ENCODE data around the gene FILIP1L.

FILIP1L gene

DNA sequence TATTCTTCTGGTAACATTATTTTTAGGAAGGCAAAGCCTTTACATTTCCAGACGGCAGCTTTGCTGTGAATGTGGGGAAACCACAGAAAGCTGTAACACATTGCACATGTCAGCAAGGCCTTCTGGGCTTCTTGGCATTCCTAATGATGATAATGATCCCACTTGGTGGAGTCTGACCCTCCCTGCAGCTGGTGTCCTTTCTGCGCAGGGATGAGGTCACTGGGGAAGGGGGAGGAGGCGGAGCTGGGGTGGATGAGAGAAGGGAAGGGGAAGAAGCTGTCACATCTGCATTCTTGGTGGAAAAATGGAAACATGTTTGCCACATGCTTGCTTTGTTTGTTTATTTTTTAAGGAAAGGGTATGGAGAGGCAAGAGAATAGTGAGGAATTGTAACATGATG, 68.6 kb downstream of the FILIP1L start:
- no peak overlapping the region for H3K4me3 ChIP-seq (ENCODE audit: low read depth, low read length)

DNA sequence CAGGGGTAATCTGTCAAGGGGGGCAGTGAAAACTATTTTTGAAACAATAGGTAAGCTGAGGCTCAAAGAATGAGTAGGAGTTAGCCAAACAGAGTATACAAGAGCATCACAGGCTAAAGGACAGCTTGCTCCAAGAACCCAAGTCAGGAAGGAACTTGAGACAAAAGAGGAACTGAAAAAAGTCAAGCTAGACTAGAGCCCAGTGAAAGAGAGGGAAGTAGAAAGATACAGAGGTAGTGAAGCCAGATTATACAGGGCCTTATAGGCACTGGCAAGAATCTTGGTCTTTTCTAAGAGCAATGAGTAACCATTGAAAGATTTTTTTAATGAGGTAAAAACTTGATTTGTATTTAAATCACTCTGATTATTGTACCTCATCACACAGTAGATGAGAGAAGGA, 69.9 kb downstream of the FILIP1L start:
- no peak overlapping the region for H3K4me3 ChIP-seq (ENCODE audit: low read depth, low read length)

GRCh38 chr3:100043271-100043670, 71.0 kb downstream of the FILIP1L start:
- no peak overlapping the region for H3K4me3 ChIP-seq (ENCODE audit: low read depth, low read length)

GRCh38 chr3:100042166-100042981, 71.9 kb downstream of the FILIP1L start:
- H3K4me3 ChIP-seq (ENCODE audit: low read depth, low read length) = no peak overlapping the region

DNA sequence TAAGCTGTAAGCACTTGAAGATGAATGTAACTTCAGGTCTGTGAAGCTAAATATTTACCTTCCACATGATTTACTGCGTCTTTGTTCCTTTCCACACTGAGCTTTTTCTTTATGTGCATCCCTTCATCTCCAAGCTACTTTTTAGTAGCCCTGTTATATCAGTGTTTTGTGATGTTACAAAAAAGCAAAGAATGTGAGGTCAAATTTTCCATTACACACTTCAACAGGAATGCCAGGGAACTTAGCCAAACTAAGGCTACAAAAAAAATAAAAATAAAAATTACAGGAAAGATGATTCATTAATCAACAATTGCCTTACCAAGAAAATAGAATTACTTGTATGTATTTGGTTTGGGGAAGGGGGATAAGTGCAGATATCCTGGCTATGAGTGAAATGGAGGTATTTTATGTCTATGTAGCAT, 73.0 kb downstream of the FILIP1L start:
- H3K4me3 ChIP-seq (ENCODE audit: low read depth, low read length) = no peak overlapping the region

DNA sequence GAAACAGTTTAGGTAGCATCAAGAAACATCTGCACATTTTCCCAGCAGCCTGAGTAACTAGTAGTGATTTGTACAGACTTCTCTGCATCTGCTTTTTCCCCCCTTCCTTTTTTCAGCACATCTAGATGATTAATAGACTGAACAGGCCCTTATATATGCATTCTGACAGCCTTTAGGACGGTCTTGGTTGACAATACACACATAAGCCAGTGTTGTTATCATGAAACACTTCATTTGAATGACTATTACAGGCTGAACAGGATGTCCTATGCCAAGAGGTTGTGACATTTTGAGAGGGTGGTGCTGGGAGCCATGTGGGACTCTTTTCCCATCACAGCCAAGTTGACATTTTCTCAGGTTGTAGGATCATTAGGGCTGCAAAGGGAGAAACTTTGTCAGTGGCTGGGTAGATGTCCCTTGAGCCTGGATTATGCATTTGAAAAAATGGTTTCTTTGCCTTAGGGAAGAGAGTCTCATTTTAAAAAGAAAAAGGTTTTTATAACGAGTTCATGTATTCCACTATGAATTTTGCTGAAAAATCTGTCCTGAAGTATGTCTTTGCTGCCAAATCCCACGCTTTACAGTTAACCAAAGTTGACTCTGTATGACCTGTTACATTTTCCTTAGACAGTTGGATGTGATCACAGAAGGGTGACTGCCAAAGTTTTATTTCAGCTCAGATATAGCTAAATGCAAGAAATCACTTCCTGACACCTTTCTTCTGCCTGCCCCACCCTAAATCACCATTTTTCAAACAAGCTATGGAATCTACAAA, 73.7 kb downstream of the FILIP1L start:
- H3K4me3 ChIP-seq (ENCODE audit: low read depth, low read length) = no peak overlapping the region

- H3K4me3 ChIP-seq (ENCODE audit: low read depth, low read length) = no peak overlapping the region
Measured at GRCh38 chr3:100039075-100039474, 75.2 kb downstream of the FILIP1L start.

- H3K4me3 ChIP-seq (ENCODE audit: low read depth, low read length) = no peak overlapping the region
Measured at GRCh38 chr3:100033903-100034471, 80.3 kb downstream of the FILIP1L start.

DNA sequence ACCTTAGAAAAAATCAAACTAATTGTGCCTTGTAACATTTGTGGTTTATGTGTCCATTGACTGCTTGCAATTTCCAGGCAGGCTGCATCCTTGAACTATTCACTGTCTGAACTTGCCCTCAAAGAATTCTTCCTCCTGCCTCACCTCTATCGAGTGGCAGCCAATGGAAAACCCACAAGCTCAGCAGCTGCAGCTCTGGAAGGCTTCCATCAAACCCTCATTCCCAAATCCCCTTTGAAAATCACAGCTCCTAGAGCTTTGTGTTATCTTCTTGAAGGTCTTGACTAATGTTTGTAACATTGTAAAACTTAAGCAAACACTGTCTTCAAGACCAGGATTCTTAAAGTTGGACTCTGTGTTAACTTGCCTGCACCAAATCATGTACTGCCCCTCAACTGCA, 81.1 kb downstream of the FILIP1L start:
- H3K4me3 ChIP-seq (ENCODE audit: low read depth, low read length) = no peak overlapping the region

DNA sequence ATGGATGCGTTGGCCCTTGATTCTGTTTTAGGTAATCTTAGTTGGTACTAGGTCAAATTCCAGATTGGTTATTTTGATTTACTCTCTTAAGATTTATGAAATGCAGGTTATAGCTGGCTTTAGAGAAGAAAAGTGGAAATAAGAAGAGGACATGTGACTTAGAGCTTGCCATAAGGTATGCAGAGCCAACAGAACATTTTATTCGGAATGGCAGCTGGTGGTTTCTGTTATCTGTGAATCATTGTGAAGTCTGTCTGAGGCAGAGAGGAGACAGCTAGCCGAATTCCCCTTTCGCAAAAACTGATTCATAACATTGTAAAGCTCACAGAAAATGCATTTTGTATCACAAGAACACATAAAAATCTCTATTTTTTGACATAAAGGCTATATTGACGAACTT, 82.1 kb downstream of the FILIP1L start:
- H3K4me3 ChIP-seq (ENCODE audit: low read depth, low read length) = no peak overlapping the region

DNA sequence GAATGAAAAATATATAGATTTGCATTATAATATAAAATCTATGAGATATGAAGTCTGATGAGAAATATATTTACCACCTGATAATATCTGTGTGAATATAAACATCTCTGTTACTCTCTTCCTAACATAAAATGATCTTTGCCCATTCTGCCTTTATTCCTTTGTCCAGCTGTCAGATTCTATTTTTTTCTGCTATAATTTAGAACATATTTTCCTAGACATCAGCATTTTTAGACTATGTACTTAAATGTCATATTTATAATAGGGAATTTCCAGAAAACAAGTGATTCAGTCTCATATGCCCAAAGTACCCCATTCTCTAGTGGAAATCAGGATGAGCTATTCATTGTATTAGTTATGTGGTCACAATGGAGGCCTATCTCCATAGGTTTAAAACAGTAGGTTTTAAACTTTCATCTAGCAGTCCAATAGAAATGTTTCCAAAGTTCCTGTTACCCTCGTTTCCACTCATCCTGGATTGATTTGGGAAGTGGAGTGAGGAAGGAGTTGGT, 83.3 kb downstream of the FILIP1L start:
- H3K4me3 ChIP-seq (ENCODE audit: low read depth, low read length) = no peak overlapping the region

GRCh38 chr3:100030346-100030745, 84.0 kb downstream of the FILIP1L start:
- no peak overlapping the region for H3K4me3 ChIP-seq (ENCODE audit: low read depth, low read length)

- H3K4me3 ChIP-seq (ENCODE audit: low read depth, low read length) = no peak overlapping the region
Measured at GRCh38 chr3:100029689-100030088, 84.6 kb downstream of the FILIP1L start.

GRCh38 chr3:100029052-100029451, 85.2 kb downstream of the FILIP1L start:
- H3K4me3 ChIP-seq (ENCODE audit: low read depth, low read length) = no peak overlapping the region

- H3K4me3 ChIP-seq (ENCODE audit: low read depth, low read length) = no peak overlapping the region
Measured at GRCh38 chr3:100027321-100027720, 87.0 kb downstream of the FILIP1L start.

DNA sequence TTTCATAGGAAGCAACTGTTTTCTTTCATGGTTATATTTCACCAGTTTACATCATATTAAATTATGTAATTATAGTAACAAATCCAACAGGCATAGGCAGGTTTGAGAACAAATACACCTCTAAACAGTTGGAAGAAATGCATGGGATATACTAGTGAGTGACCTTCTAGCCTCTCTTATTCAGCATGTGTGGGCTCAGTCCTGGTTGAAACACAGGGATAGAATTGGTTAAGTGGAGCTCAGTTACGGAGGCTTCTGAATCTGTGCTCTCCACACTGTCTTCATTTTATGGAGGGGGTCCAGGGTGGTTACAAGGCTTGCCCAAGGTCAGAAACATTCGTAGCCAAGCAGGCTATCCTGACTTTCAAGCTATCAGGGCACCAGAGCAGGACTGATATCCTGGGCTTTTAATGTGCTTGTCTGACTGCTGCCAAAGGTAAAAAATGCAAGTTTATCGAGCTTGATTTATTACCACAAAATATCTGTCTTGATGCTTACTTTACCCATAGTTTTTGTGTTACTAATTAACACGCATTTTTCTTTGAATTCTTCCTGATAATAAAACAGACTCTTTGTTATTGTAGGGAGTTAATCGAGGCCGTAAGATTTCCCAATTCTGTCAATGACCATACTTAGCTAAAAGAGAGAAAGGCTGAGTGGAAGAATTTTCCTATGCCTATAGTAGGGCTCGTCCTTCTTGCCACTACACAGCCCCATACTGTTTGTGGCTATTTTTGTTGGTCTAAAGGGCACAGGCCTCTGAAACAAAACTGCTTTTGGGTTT, 89.6 kb downstream of the FILIP1L start:
- no peak overlapping the region for H3K4me3 ChIP-seq (ENCODE audit: low read depth, low read length)

- H3K4me3 ChIP-seq (ENCODE audit: low read depth, low read length) = no peak overlapping the region
Measured at GRCh38 chr3:100023595-100023994, 90.7 kb downstream of the FILIP1L start.

- no peak overlapping the region for H3K4me3 ChIP-seq (ENCODE audit: low read depth, low read length)
Measured at GRCh38 chr3:100023150-100023549, 91.2 kb downstream of the FILIP1L start.

- no peak overlapping the region for H3K4me3 ChIP-seq (ENCODE audit: low read depth, low read length)
Measured at GRCh38 chr3:100022506-100022905, 91.8 kb downstream of the FILIP1L start.

- no peak overlapping the region for H3K4me3 ChIP-seq (ENCODE audit: low read depth, low read length)
Measured at GRCh38 chr3:100020876-100021644, 93.2 kb downstream of the FILIP1L start.

Data from iPS-11a (cell line).